Endothelial cell of umbilical vein (primary cell): Measurements from ENCODE around the gene C3orf49. TPM values are rescaled to one million over a fixed set of nuclear protein-coding genes. Genes with fewer than 3 reads are reported as not detected.

Experiments
- BruUV-seq: library from RNA; stranded (reverse); fragments of 400-500 nt; replicated peaks from 2 replicates; lab custom pipeline; 2021; lab: Mats Ljungman, UMichigan
- CTCF ChIA-PET: fragments of 300-600, 350-600 bp; sonication (Branson Sonifier 250); formaldehyde crosslinking; loops from one replicate; lab custom pipeline; 2021; ENCODE audit warnings: antibody characterized with exemption, inconsistent platforms; lab: Charles Lee
- POLR2A ChIA-PET: fragments of 300-600, 350-600 bp; sonication (Branson Sonifier 250); formaldehyde crosslinking; loops from one replicate; lab custom pipeline; 2021; ENCODE audit warnings: antibody characterized with exemption, inconsistent platforms; lab: Charles Lee
- DNase-seq: peaks from one replicate; pipeline ENCODE4 v3.0.0-alpha.2; 2011; ENCODE audit warnings: low read depth, low spot score
- FAIRE-seq: peaks from 2 replicates; lab custom pipeline; 2011; peaks lifted over from hg19 to GRCh38; lab: Jason Lieb, UNC
- H2AFZ ChIP-seq: 2 replicates; pipeline ENCODE4 v1.6.0; 2012; ENCODE audit warnings: low read depth, low read length, control low read depth, inconsistent platforms
- H3K27ac ChIP-seq: 2 replicates; pipeline ENCODE4 v1.5.1; 2011; ENCODE audit warnings: low read depth, mild to moderate bottlenecking, control low read depth, low read length, moderate library complexity; ENCODE audit not compliant: insufficient read depth
- H3K27me3 ChIP-seq, 2 experiments: 2 replicates each; pipeline versions ENCODE4 v1.6.0 to v1.6.1; 2011; ENCODE audit warnings: low read length in 2 of 2, mixed read lengths in 1 of 2; ENCODE audit not compliant: control insufficient read depth in 2 of 2, insufficient read depth in 2 of 2
- H3K36me3 ChIP-seq, 2 experiments: 2 replicates in 1 of 2; 3 replicates in 1 of 2; pipeline ENCODE4 v1.5.1; 2011; ENCODE audit warnings: low read length in 2 of 2, mild to moderate bottlenecking in 1 of 2, moderate library complexity in 1 of 2; ENCODE audit not compliant: control insufficient read depth in 2 of 2, insufficient read depth in 2 of 2; ENCODE audit errors: extremely low read depth in 1 of 2
- H3K4me1 ChIP-seq: 3 replicates; pipeline ENCODE4 v1.5.1; 2011; ENCODE audit warnings: mild to moderate bottlenecking, low read length; ENCODE audit not compliant: control insufficient read depth, insufficient read depth; ENCODE audit errors: extremely low read depth
- H3K4me2 ChIP-seq: 2 replicates; pipeline ENCODE4 v1.6.1; 2011; ENCODE audit warnings: low read length, control low read depth, mixed read lengths; ENCODE audit not compliant: insufficient read depth
- H3K4me3 ChIP-seq, 3 experiments: fragments of 200-600 bp in 1 of 3; sonication (generic), shearing (Covaris generic) in 1 of 3; replicated peaks in 1 of 3; 2 replicates each; pipeline ENCODE4 v1.5.1; 2011 to 2016; ENCODE audit warnings: control low read depth in 3 of 3, low read length in 3 of 3, mild to moderate bottlenecking in 2 of 3, inconsistent platforms in 1 of 3, low read depth in 1 of 3, moderate library complexity in 1 of 3; ENCODE audit not compliant: insufficient read depth in 1 of 3
- H3K79me2 ChIP-seq: 2 replicates; pipeline ENCODE4 v1.6.0; 2012; ENCODE audit warnings: low read length, inconsistent platforms; ENCODE audit not compliant: control insufficient read depth, insufficient read depth
- H3K9ac ChIP-seq: replicated peaks from 2 replicates; pipeline ENCODE3; 2011; ENCODE audit warnings: low read length, control low read depth; ENCODE audit not compliant: insufficient read depth; ENCODE audit errors: extremely low read depth
- H3K9me1 ChIP-seq: replicated peaks from 3 replicates; pipeline ENCODE4 v1.6.0; 2011; ENCODE audit warnings: mild to moderate bottlenecking, low read length; ENCODE audit not compliant: control insufficient read depth, insufficient read depth; ENCODE audit errors: extremely low read depth
- H3K9me3 ChIP-seq: replicated peaks from 2 replicates; pipeline ENCODE4 v1.5.1; 2012; ENCODE audit warnings: low read length, inconsistent platforms; ENCODE audit not compliant: control insufficient read depth, insufficient read depth
- H4K20me1 ChIP-seq: replicated peaks from 2 replicates; pipeline ENCODE3; 2011; ENCODE audit warnings: mild to moderate bottlenecking, low read length; ENCODE audit not compliant: control insufficient read depth, insufficient read depth; ENCODE audit errors: extremely low read depth
- EZH2 ChIP-seq: IDR thresholded peaks from 2 replicates; pipeline ENCODE4 v1.6.1; 2012; ENCODE audit warnings: borderline replicate concordance, low read depth, mild to moderate bottlenecking, moderate library complexity, low read length, inconsistent platforms; ENCODE audit not compliant: severe bottlenecking
- FOS ChIP-seq: IDR thresholded peaks from 2 replicates; pipeline ENCODE4 v1.6.1; 2011; ENCODE audit warnings: mild to moderate bottlenecking, low read length, moderate library complexity, borderline replicate concordance; ENCODE audit not compliant: insufficient read depth
- GATA2 ChIP-seq: IDR thresholded peaks from 2 replicates; pipeline ENCODE4 v1.7.0; 2011; ENCODE audit warnings: low read depth, mild to moderate bottlenecking, moderate library complexity, mixed read lengths, low read length; ENCODE audit not compliant: insufficient read length, insufficient read depth
- JUN ChIP-seq: IDR thresholded peaks from 2 replicates; pipeline ENCODE4 v1.6.1; 2011; ENCODE audit warnings: borderline replicate concordance, low read depth; ENCODE audit not compliant: insufficient read length, insufficient read depth
- MYC ChIP-seq: IDR thresholded peaks from one replicate; pipeline ENCODE4 v1.6.1; 2011; ENCODE audit warnings: mild to moderate bottlenecking, low read depth, low read length
- POLR2A ChIP-seq: IDR thresholded peaks from 2 replicates; pipeline ENCODE4 v1.6.1; 2012; ENCODE audit warnings: low read depth, mild to moderate bottlenecking, control low read depth, low read length
- POLR2AphosphoS5 ChIP-seq: IDR thresholded peaks from 2 replicates; pipeline ENCODE4 v1.6.1; 2012; ENCODE audit warnings: low read depth, mild to moderate bottlenecking, control low read depth, low read length, moderate library complexity; ENCODE audit not compliant: insufficient read depth
- dilution Hi-C: fragments of 300-500 bp; cut with MboI; formaldehyde crosslinking; loops from one replicate; pipeline ENCODE4 v1.15.0; 2019; ENCODE audit warnings: low sequenced_read_pairs; ENCODE audit not compliant: extremely low pct_ligation_motif_present
- intact Hi-C: fragments of 100-400 bp; cut with micrococcal nuclease; formaldehyde crosslinking; loops from one replicate; pipeline ENCODE4 v1.10.0; 2022
- polyA plus RNA-seq, 4 experiments: library from polyadenylated mRNA; depleted of rRNA in 3 of 4; stranded (reverse) in 3 of 4; unstranded in 1 of 4; fragments of >200 nt; gene quantifications; 2 replicates each; pipeline versions ENCODE4 v1.2.1 to v1.2.3, GENCODE V29; 2011 to 2012; ENCODE audit warnings: missing spikeins in 1 of 4
- total RNA-seq: library from RNA; stranded (reverse); gene quantifications from 2 replicates; pipeline ENCODE4 v1.2.3, GENCODE V29; 2021
- TF ChIP-seq, protein P1 (sequence below), 2 donors: IDR thresholded peaks; 1 replicate in 1 of 2; 2 replicates in 1 of 2; pipeline ENCODE4 v1.5.1; 2011; ENCODE audit warnings: low read length in 2 of 2, mild to moderate bottlenecking in 2 of 2, moderate library complexity in 2 of 2, control low read depth in 1 of 2, inconsistent platforms in 1 of 2, low read depth in 1 of 2; ENCODE audit not compliant: insufficient read depth in 1 of 2; ENCODE audit errors: extremely low read depth in 1 of 2

Gene C3orf49
- total and polyA plus RNA-seq, 2 donors (not counting 3 experiments of a cell fraction or from before 2014, with no cell fraction given), result not detected

GRCh38 chr3:63891518-63891917, 72.4 kb downstream of the C3orf49 start:
- no peak overlapping the region for H3K9ac ChIP-seq
- no peaks in the 10 kb centered on the region for H4K20me1 ChIP-seq
- BruUV-seq, result no TSS peak
- intact Hi-C loops (no loop called here), dilution Hi-C loops (no loop called here)
- no peak overlapping the region for H3K4me2 ChIP-seq
- FAIRE-seq, result no peak
- no peak for DNase-seq
- peaks cover 9% of the 10 kb centered on the region for H3K79me2 ChIP-seq
- H2AFZ ChIP-seq, result no peak overlapping the region
- no peaks in the 10 kb centered on the region for H3K9me3 ChIP-seq
- no peak overlapping the region for H3K27ac ChIP-seq
- no peaks in the 10 kb centered on the region for H3K9me1 ChIP-seq
- POLR2A ChIA-PET, result no interaction called here
- no peaks in the 10 kb centered on the region for H3K27me3 ChIP-seq
- H3K4me1 ChIP-seq, result no peaks in the 10 kb centered on the region
- H3K4me3 ChIP-seq, result no peak overlapping the region
- H3K36me3 ChIP-seq, result no peaks in the 10 kb centered on the region
- TF ChIP-seq FOS (no peak), POLR2AphosphoS5 (no peak), EZH2 (no peak), GATA2 (no peak), JUN (no peak), POLR2A (no peak), MYC (no peak)
- TF ChIP-seq, protein P1, sequence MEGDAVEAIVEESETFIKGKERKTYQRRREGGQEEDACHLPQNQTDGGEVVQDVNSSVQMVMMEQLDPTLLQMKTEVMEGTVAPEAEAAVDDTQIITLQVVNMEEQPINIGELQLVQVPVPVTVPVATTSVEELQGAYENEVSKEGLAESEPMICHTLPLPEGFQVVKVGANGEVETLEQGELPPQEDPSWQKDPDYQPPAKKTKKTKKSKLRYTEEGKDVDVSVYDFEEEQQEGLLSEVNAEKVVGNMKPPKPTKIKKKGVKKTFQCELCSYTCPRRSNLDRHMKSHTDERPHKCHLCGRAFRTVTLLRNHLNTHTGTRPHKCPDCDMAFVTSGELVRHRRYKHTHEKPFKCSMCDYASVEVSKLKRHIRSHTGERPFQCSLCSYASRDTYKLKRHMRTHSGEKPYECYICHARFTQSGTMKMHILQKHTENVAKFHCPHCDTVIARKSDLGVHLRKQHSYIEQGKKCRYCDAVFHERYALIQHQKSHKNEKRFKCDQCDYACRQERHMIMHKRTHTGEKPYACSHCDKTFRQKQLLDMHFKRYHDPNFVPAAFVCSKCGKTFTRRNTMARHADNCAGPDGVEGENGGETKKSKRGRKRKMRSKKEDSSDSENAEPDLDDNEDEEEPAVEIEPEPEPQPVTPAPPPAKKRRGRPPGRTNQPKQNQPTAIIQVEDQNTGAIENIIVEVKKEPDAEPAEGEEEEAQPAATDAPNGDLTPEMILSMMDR (IDR thresholded peaks at IDR 0.05; ENCODE audit: extremely low read depth in 1 of 2, insufficient read depth in 1 of 2, low read depth in 1 of 2, low read length in 2 of 2), result no peak
- CTCF ChIA-PET, result no interaction called here
